GM23248 (cell line): ENCODE measurements around the gene CYP2B6. TPM values are rescaled to one million over a fixed set of nuclear protein-coding genes. Genes with fewer than 3 reads are reported as not detected.
"Not testable (repeated sequence)": the region's sequence is repeated elsewhere in the genome, so short reads cannot be mapped to it uniquely, and the experiment has no call there.

Experiments
- DNase-seq: peaks from one replicate; pipeline ENCODE4 v3.0.0-alpha.2; 2015
- H2AFZ ChIP-seq: fragments of 200-600 bp; sonication (generic); 2 replicates; pipeline ENCODE4 v1.6.1; 2016; ENCODE audit warnings: antibody characterized with exemption
- H3F3A ChIP-seq: fragments of 200-600 bp; sonication (generic); 2 replicates; pipeline ENCODE4 v1.6.1; 2016; ENCODE audit warnings: mild to moderate bottlenecking, antibody characterized with exemption, mixed run types; ENCODE audit not compliant: insufficient read depth
- H3K27ac ChIP-seq: fragments of 200-600 bp; sonication (generic); 2 replicates; pipeline ENCODE4 v1.5.1; 2016; ENCODE audit warnings: mild to moderate bottlenecking
- H3K27me3 ChIP-seq: fragments of 200-600 bp; sonication (generic); replicated peaks from 2 replicates; pipeline ENCODE4 v1.6.1; 2016; ENCODE audit warnings: mild to moderate bottlenecking; ENCODE audit not compliant: insufficient read depth
- H3K36me3 ChIP-seq: fragments of 200-600 bp; sonication (generic); 2 replicates; pipeline ENCODE4 v1.6.1; 2016; ENCODE audit warnings: low read depth, mild to moderate bottlenecking
- H3K4me1 ChIP-seq: fragments of 200-600 bp; sonication (generic); 2 replicates; pipeline ENCODE4 v1.6.1; 2016; ENCODE audit warnings: mild to moderate bottlenecking; ENCODE audit not compliant: insufficient read depth
- H3K4me2 ChIP-seq: fragments of 200-600 bp; sonication (generic); one replicate; pipeline ENCODE4 v1.6.1; 2016; ENCODE audit warnings: mild to moderate bottlenecking; ENCODE audit not compliant: unreplicated experiment
- H3K4me3 ChIP-seq: fragments of 200-600 bp; sonication (generic); 2 replicates; pipeline ENCODE4 v1.5.1; 2016; ENCODE audit warnings: mild to moderate bottlenecking
- H3K79me2 ChIP-seq: fragments of 200-600 bp; sonication (generic); 2 replicates; pipeline ENCODE4 v1.6.1; 2016; ENCODE audit warnings: mild to moderate bottlenecking; ENCODE audit not compliant: insufficient read depth
- H3K9ac ChIP-seq: fragments of 200-600 bp; sonication (generic); 2 replicates; pipeline ENCODE4 v1.6.1; 2016; ENCODE audit warnings: mild to moderate bottlenecking
- H3K9me2 ChIP-seq: fragments of 200-600 bp; sonication (generic); 2 replicates; pipeline ENCODE4 v1.6.1; 2016; ENCODE audit warnings: mixed run types, mild to moderate bottlenecking, moderate library complexity; ENCODE audit not compliant: insufficient read depth
- H3K9me3 ChIP-seq: fragments of 200-600 bp; sonication (generic); one replicate; pipeline ENCODE4 v1.6.1; 2017; ENCODE audit warnings: low read depth
- H4K20me1 ChIP-seq: fragments of 200-600 bp; sonication (generic); 2 replicates; pipeline ENCODE4 v1.6.0; 2016; ENCODE audit not compliant: insufficient read depth
- EZH2 ChIP-seq: fragments of 200-600 bp; sonication (generic); IDR thresholded peaks from 2 replicates; pipeline ENCODE4 v1.6.1; 2018; ENCODE audit warnings: antibody characterized with exemption, mild to moderate bottlenecking; ENCODE audit not compliant: insufficient read depth, poor library complexity, severe bottlenecking
- EZH2phosphoT487 ChIP-seq: fragments of 200-600 bp; sonication (generic); IDR thresholded peaks from 2 replicates; pipeline ENCODE4 v1.6.1; 2018; ENCODE audit warnings: antibody characterized with exemption, moderate library complexity, mild to moderate bottlenecking, low read depth; ENCODE audit not compliant: insufficient read depth
- WGBS, 2 experiments: methylation state at CpG; one replicate each; pipeline ENCODE4 v1.1.6; 2015 to 2017; ENCODE audit warnings: low lambda C conversion rate in 2 of 2, low coverage in 1 of 2; ENCODE audit errors: missing lambda C conversion rate in 2 of 2; 5-methylcytosine and 5-hydroxymethylcytosine counted together
- in situ Hi-C: fragments of 300-500 bp; cut with MboI; formaldehyde crosslinking; loops from 2 replicates; pipeline ENCODE4 v1.15.0; 2020
- polyA plus RNA-seq: library from polyadenylated mRNA; unstranded; fragments of >200 nt; fragmentation: Nextera tagmentation; extraction: Ambion mirVana; gene quantifications from 2 replicates; pipeline ENCODE4 v1.2.1, GENCODE V29; 2016
- total RNA-seq: library from RNA; depleted of rRNA; stranded (reverse); fragments of >200 nt; shearing (Covaris generic); gene quantifications from 2 replicates; pipeline ENCODE4 v1.2.3, GENCODE V29; 2014

CYP2B6 gene
- total and polyA plus RNA-seq, 2 experiments from 2014 or later = not detected

DNA sequence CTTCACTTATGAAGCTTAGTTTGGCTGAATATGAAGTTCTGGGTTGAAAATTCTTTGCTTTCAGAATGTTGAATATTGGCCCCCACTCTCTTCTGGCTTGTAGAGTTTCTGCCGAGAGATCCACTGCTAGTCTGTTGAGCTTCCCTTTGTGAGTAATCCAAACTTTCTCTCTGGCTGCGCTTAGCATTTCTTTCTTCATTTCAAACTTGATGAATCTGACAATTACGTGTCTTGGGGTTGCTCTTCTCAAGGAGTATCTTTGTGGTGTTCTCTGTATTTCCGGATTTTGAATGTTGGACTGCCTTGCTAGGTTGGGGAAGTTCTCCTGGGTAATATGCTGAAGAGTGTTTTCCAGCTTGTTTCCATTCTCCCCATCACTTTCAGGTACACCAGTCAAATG is 21.4 kb upstream of the CYP2B6 start:
- H3K4me3 ChIP-seq, H3K9ac ChIP-seq, H3K4me2 ChIP-seq, H3K4me1 ChIP-seq, in situ Hi-C loops, H4K20me1 ChIP-seq, H3K9me3 ChIP-seq, H2AFZ ChIP-seq, H3K9me2 ChIP-seq, H3F3A ChIP-seq, DNase-seq, H3K27ac ChIP-seq, H3K79me2 ChIP-seq, H3K36me3 ChIP-seq: not testable (repeated sequence)
- 26 to 28% methylated on average over 4 of the region's 4 CpGs for WGBS, 2 experiments
- H3K27me3 ChIP-seq = peaks cover 28% of the 10 kb centered on the region

DNA sequence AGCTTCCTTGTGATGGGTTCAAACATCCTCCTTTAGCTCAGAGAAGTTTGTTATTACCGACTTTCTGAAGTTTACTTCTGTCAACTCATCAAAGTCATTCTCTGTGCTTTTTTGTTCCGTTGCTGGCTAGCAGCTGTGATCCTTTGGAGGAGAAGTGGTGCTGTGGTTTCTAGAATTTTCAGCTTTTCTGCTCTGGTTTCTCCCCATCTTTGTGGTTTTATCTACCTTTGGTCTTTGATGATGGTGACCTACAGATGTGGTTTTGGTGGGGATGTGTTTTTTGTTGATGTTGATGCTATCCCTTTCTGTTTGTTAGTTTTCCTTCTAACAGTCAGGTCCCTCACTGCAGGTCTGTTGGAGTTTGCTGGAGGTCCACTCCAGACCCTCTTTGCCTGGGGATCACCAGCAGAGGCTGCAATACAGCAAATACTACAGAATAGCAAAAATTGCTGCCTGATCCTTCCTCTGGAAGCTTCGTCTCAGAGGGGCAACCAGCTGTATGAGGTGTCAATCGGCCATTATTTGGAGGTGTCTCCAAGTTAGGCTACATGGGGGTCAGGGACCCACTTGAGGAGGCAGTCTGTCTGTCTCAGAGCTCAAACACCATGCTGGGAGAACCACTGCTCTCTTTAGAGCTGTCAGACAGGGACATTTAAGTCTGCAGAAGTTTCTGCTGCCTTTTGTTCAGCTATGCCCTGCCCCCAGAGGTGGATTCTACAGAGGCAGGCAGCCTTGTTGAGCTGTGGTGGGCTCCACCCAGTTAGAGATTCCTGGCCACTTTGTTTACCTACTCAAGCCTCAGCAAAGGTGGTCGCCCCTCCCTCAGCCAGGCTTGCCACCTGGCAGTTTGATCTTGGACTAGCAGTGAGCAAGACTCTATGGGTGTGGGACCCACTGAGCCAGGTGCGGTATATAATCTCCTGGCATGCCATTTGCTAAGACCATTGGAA is 20.4 kb upstream of the CYP2B6 start:
- DNase-seq, H3K9me3 ChIP-seq: not testable (repeated sequence)

DNA sequence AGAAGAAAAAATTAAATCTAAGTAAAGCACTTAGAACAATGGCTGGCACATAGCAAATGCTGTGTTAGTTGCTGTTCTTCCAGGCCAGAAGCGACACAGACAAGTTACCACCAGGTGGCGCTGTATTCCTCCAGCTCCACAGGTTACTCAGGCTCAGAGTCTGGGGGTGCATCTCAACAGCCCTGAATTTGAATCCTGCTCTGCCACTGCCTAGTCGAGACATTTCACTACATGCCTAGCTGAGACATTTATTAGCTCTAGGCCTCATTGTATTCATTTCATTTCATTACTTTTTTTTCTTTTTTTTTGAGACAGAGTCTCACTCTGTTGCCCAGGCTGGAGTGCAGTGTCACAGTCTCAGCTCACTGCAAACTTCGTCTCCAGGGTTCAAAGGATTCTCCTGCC is 16.4 kb upstream of the CYP2B6 start:
- WGBS, 2 experiments = 0 to 1% methylated on average over 4 of the region's 4 CpGs
- no peak overlapping the region for H3K4me2 ChIP-seq
- no peak overlapping the region for H3K9ac ChIP-seq
- no peaks in the 10 kb centered on the region for H3K79me2 ChIP-seq
- DNase-seq = peak; percentile 76
- no peaks in the 10 kb centered on the region for H3F3A ChIP-seq
- no peak for TF ChIP-seq EZH2
- TF ChIP-seq EZH2phosphoT487 = no peak
- H3K9me3 ChIP-seq = no peaks in the 10 kb centered on the region
- H4K20me1 ChIP-seq = no peaks in the 10 kb centered on the region
- H3K4me3 ChIP-seq = no peak overlapping the region
- H3K27ac ChIP-seq = no peak overlapping the region
- H3K9me2 ChIP-seq = no peaks in the 10 kb centered on the region
- H2AFZ ChIP-seq = no peak overlapping the region
- in situ Hi-C loops = no loop called here
- H3K4me1 ChIP-seq = no peaks in the 10 kb centered on the region
- H3K36me3 ChIP-seq = no peaks in the 10 kb centered on the region
- H3K27me3 ChIP-seq = peaks cover 31% of the 10 kb centered on the region

More for the DNA sequence above, 20.4 kb upstream of the CYP2B6 start:
- in situ Hi-C loops, H3K4me3 ChIP-seq, H3K36me3 ChIP-seq, H3F3A ChIP-seq, H3K9ac ChIP-seq, H3K4me1 ChIP-seq, H2AFZ ChIP-seq, H3K4me2 ChIP-seq, H3K9me2 ChIP-seq, H3K27ac ChIP-seq, H4K20me1 ChIP-seq, H3K79me2 ChIP-seq: not testable (repeated sequence)
- 18 to 23% methylated on average over 6 of the region's 6 CpGs for WGBS, 2 experiments
- peaks cover 28% of the 10 kb centered on the region for H3K27me3 ChIP-seq

DNA sequence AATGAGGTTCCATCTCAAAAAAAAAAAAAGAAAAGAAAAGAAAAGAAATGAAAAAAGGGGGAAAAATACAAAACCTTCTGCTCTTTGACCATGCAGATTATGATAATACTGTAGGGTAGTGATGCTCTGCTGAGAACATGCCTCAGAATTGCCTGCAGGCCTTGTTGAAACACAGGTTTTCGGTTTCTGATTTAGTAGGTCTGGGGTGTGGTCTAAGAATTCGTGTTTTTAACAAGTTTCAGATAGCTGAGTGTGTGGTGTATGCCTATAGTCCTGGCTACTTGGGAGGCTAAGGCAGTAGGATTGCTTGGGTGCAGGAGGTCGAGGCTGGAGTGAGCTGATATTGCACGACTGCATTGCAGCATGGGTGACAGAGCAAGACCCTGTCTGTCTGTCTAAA is 14.9 kb upstream of the CYP2B6 start:
- TF ChIP-seq EZH2phosphoT487 = no peak
- in situ Hi-C loops = no loop called here
- WGBS, 2 experiments = 9 to 15% methylated on average over 4 of the region's 4 CpGs

DNA sequence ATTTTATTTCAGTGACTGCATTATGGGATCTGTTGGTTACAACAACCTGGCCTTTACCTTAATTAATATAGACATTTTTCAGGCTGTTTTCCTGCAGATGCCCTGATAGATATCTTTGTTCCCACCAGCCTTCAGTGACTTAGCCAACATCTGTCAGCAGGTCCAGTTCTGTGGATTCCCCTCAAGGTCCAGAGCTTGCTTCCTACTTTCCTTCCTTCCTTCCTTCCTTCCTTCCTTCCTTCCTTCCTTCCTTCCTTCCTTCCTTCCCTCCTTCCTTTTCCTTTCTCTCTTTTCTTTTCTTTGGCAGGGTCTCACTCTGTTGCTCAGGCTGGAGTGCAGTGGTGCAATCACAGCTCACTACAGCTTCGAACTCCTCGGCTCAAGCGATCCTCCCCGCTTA is 14.4 kb upstream of the CYP2B6 start:
- WGBS, 2 experiments = 54% methylated on average over 4 of the region's 4 CpGs
- H3K4me2 ChIP-seq = no peak overlapping the region
- no peaks in the 10 kb centered on the region for H3F3A ChIP-seq
- H3K4me1 ChIP-seq = no peaks in the 10 kb centered on the region
- H3K4me3 ChIP-seq = no peak overlapping the region
- H4K20me1 ChIP-seq = no peaks in the 10 kb centered on the region
- DNase-seq = no peak
- in situ Hi-C loops = no loop called here
- H3K79me2 ChIP-seq = no peaks in the 10 kb centered on the region
- H3K9me3 ChIP-seq = no peaks in the 10 kb centered on the region
- H3K27me3 ChIP-seq = peaks cover 27% of the 10 kb centered on the region
- H3K27ac ChIP-seq = no peak overlapping the region
- no peak overlapping the region for H3K9ac ChIP-seq
- no peak overlapping the region for H2AFZ ChIP-seq
- H3K36me3 ChIP-seq = no peaks in the 10 kb centered on the region
- TF ChIP-seq EZH2 (no peak), EZH2phosphoT487 (no peak)
- H3K9me2 ChIP-seq = no peaks in the 10 kb centered on the region

More for the DNA sequence above, 14.9 kb upstream of the CYP2B6 start:
- no peaks in the 10 kb centered on the region for H3K4me1 ChIP-seq
- no peaks in the 10 kb centered on the region for H3K79me2 ChIP-seq
- no peak overlapping the region for H3K4me2 ChIP-seq
- no peak overlapping the region for H3K4me3 ChIP-seq
- no peaks in the 10 kb centered on the region for H3K9me3 ChIP-seq
- no peaks in the 10 kb centered on the region for H3K9me2 ChIP-seq
- no peak overlapping the region for H3K9ac ChIP-seq
- DNase-seq = no peak
- H3F3A ChIP-seq = no peaks in the 10 kb centered on the region
- H3K27me3 ChIP-seq = peaks cover 27% of the 10 kb centered on the region
- H4K20me1 ChIP-seq = no peaks in the 10 kb centered on the region
- H3K27ac ChIP-seq = no peak overlapping the region
- H2AFZ ChIP-seq = no peak overlapping the region
- no peaks in the 10 kb centered on the region for H3K36me3 ChIP-seq

DNA sequence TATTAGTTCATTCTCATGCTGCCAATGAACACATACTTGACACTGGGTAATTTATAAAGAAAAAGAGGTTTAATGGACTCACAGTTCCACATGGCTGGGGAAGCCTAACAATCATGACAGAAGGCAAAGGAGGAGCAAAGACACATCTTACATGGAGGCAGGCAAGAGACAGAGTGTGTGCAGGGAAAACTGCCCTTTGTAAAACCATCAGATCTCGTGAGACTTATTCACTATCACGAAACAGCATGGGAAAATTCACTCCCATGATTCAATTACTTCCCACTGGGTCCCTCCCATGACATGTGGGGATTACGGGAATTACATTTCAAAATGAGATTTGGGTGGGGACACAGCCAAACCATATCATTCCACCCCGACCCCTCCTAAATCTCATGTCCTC is 11.3 kb upstream of the CYP2B6 start:
- H3K9me2 ChIP-seq, H3F3A ChIP-seq, DNase-seq, H3K36me3 ChIP-seq, H3K4me1 ChIP-seq, H3K27ac ChIP-seq, H3K4me3 ChIP-seq, H2AFZ ChIP-seq, in situ Hi-C loops, H3K9me3 ChIP-seq, H3K4me2 ChIP-seq, H4K20me1 ChIP-seq, H3K79me2 ChIP-seq, H3K9ac ChIP-seq: not testable (repeated sequence)
- WGBS, 2 experiments = 25 to 28% methylated on average over 4 of the region's 4 CpGs
- peaks cover 17% of the 10 kb centered on the region for H3K27me3 ChIP-seq
